Measurements from ENCODE around the gene TBCE. TPM values are rescaled to one million over a fixed set of nuclear protein-coding genes. Genes with fewer than 3 reads are reported as not detected.
A peak's percentile ranks its signal among the peaks of the same experiment; 100 is the strongest.

Gene TBCE
- total and polyA plus RNA-seq, 2 experiments from 2014 or later = 23.3 to 35.3 TPM

DNA sequence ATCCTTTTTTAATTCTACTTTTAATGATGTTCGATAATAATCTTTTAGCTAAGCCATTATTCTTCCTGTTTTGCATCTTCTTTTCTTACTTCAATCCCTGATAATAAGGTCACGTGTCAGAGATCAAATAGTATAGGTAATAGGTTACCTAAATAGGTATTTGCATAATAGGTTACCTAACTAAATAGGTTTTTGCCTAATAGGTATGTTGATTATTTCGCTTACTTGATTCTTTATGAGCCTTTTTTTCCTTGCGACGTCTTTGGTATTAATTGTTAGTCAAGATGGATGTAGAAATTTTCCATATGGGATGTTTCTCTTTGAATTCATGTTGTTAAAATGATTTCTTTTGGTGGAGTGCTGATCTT is 36.3 kb upstream of the TBCE start:
- DNase-seq = no peak
- peaks cover 6% of the 10 kb centered on the region; the same call in 1 of the 2 replicates for H3K36me3 ChIP-seq (ENCODE audit: low read depth)
- H2AFZ ChIP-seq = no peak overlapping the region
- peak overlapping the region; percentile 92 for H3K9ac ChIP-seq
- WGBS, 2 experiments (ENCODE audit: low coverage in 1 of 2, low lambda C conversion rate in 2 of 2, missing lambda C conversion rate in 2 of 2) = 90% methylated on average over 5 of the region's 5 CpGs
- H3F3A ChIP-seq (ENCODE audit: insufficient read depth) = peaks cover 25% of the 10 kb centered on the region
- H3K4me1 ChIP-seq (ENCODE audit: insufficient read depth) = peaks cover 25% of the 10 kb centered on the region
- no peaks in the 10 kb centered on the region for H3K9me3 ChIP-seq (ENCODE audit: low read depth)
- H3K4me3 ChIP-seq = peak overlapping the region; percentile 93
- TF ChIP-seq EZH2 (IDR thresholded peaks at IDR 0.05; ENCODE audit: insufficient read depth, poor library complexity, severe bottlenecking) (no peak), EZH2phosphoT487 (IDR thresholded peaks at IDR 0.05; ENCODE audit: insufficient read depth, low read depth) (no peak)
- 0 out of 2 replicates have a peak, but pooled peaks cover 3% of the 10 kb centered on the region for H4K20me1 ChIP-seq (ENCODE audit: insufficient read depth)
- H3K27me3 ChIP-seq (replicated peaks; ENCODE audit: insufficient read depth) = no peaks in the 10 kb centered on the region
- peak overlapping the region; percentile 95 for H3K4me2 ChIP-seq (ENCODE audit: unreplicated experiment)
- H3K79me2 ChIP-seq (ENCODE audit: insufficient read depth) = peaks cover 85% of the 10 kb centered on the region
- H3K27ac ChIP-seq = peak overlapping the region; percentile 91
- H3K9me2 ChIP-seq (ENCODE audit: insufficient read depth) = no peaks in the 10 kb centered on the region
- in situ Hi-C loops (cut with MboI) = no loop called here

DNA sequence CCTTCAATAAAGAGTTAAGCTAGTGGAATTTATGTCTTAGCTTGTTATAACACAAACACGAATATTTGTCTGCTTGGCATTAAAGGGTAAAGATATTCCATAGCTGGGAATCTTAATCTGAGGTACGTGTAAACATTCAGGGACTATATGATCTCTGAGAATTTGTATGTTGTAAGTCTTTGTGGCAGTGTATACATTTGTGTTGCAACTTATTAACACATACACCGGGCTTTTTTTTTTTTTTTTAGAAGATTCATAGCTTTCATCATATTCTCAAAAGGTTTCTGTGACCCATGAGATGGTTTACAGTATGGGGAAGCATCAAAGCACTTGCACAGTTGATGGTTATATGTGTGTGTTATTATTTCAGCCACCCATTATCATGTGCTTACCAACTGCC is 35.8 kb upstream of the TBCE start:
- Histone ChIP-seq H3K4me2 (ENCODE audit: unreplicated experiment) (peak overlapping the region; percentile 95), H3K27ac (peak overlapping the region; percentile 91), H3K4me3 (peak overlapping the region; percentile 93), H3K9me3 (ENCODE audit: low read depth) (no peaks in the 10 kb centered on the region), H3K9ac (peak overlapping the region; percentile 92), H2AFZ (no peak overlapping the region), H3K27me3 (replicated peaks; ENCODE audit: insufficient read depth) (no peaks in the 10 kb centered on the region), H3K4me1 (ENCODE audit: insufficient read depth) (peaks cover 21% of the 10 kb centered on the region), H3F3A (ENCODE audit: insufficient read depth) (peaks cover 25% of the 10 kb centered on the region), H3K36me3 (ENCODE audit: low read depth) (peaks cover 8% of the 10 kb centered on the region; the same call in 1 of the 2 replicates), H4K20me1 (ENCODE audit: insufficient read depth) (no peaks in the 10 kb centered on the region), H3K9me2 (ENCODE audit: insufficient read depth) (no peaks in the 10 kb centered on the region), H3K79me2 (ENCODE audit: insufficient read depth) (peaks cover 85% of the 10 kb centered on the region)
- DNase-seq = peak; percentile 14
- TF ChIP-seq EZH2 (IDR thresholded peaks at IDR 0.05; ENCODE audit: insufficient read depth, poor library complexity, severe bottlenecking) (no peak), EZH2phosphoT487 (IDR thresholded peaks at IDR 0.05; ENCODE audit: insufficient read depth, low read depth) (no peak)
- WGBS, 2 experiments (ENCODE audit: low coverage in 1 of 2, low lambda C conversion rate in 2 of 2, missing lambda C conversion rate in 2 of 2) = 20 to 24% methylated on average over 3 of the region's 3 CpGs
- in situ Hi-C loops (cut with MboI) = no loop called here

DNA sequence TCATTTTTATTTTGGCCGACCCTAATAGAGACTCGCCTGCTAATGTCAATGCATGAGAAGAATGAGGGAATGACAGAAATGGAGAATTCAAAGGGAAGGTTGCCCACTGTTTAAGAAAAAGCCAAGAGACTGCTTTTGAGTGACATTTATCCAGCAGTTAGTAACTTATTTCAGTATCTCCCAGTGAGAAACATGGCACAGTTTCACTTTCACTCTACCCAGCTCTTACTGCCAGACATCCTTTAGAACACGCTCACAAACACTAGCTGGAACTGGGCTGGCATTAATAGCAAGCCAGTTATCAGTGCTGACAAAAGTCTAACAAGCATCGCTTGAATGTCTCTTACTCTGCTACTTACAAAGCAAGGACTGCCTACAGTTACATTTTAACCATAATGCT is 30.3 kb upstream of the TBCE start:
- peaks cover 22% of the 10 kb centered on the region for H3K36me3 ChIP-seq (ENCODE audit: low read depth)
- H3K9me3 ChIP-seq (ENCODE audit: low read depth) = no peaks in the 10 kb centered on the region
- no peaks in the 10 kb centered on the region for H3F3A ChIP-seq (ENCODE audit: insufficient read depth)
- no peak for DNase-seq
- 98 to 100% methylated on average over 4 of the region's 4 CpGs for WGBS, 2 experiments (ENCODE audit: low coverage in 1 of 2, low lambda C conversion rate in 2 of 2, missing lambda C conversion rate in 2 of 2)
- H3K27me3 ChIP-seq (replicated peaks; ENCODE audit: insufficient read depth) = no peaks in the 10 kb centered on the region
- no peak overlapping the region for H3K27ac ChIP-seq
- no peak overlapping the region for H3K4me2 ChIP-seq (ENCODE audit: unreplicated experiment)
- H3K9ac ChIP-seq = no peak overlapping the region
- H3K9me2 ChIP-seq (ENCODE audit: insufficient read depth) = no peaks in the 10 kb centered on the region
- no peak overlapping the region for H3K4me3 ChIP-seq
- in situ Hi-C loops (cut with MboI) = no loop called here
- peaks cover 66% of the 10 kb centered on the region for H3K79me2 ChIP-seq (ENCODE audit: insufficient read depth)
- TF ChIP-seq EZH2 (IDR thresholded peaks at IDR 0.05; ENCODE audit: insufficient read depth, poor library complexity, severe bottlenecking) (no peak), EZH2phosphoT487 (IDR thresholded peaks at IDR 0.05; ENCODE audit: insufficient read depth, low read depth) (no peak)
- peaks cover 3% of the 10 kb centered on the region for H3K4me1 ChIP-seq (ENCODE audit: insufficient read depth)
- H4K20me1 ChIP-seq (ENCODE audit: insufficient read depth) = no peaks in the 10 kb centered on the region
- no peak overlapping the region for H2AFZ ChIP-seq

DNA sequence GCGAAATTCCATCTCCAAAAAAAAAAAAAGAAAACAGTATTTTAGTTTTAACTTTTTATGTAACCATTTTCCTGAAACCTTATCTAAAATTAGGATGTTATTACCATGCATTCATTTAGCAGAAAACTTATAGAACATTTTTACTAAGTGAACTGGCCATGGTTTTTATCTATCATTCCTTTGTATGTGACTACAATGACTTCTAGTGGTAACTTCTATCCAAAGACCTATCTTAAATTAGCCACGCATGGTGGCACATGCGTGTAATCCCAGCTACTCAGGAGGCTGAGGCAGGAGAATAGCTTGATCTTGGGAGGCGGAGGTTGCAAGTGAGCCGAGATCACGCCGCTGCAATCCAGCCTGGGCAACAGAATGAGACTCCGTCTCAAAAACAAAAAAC is 27.5 kb upstream of the TBCE start:
- no peak for DNase-seq
- no peaks in the 10 kb centered on the region for H3K9me3 ChIP-seq (ENCODE audit: low read depth)
- in situ Hi-C loops (cut with MboI) = no loop called here
- H3F3A ChIP-seq (ENCODE audit: insufficient read depth) = no peaks in the 10 kb centered on the region
- no peaks in the 10 kb centered on the region for H3K27me3 ChIP-seq (replicated peaks; ENCODE audit: insufficient read depth)
- H3K36me3 ChIP-seq (ENCODE audit: low read depth) = peaks cover 32% of the 10 kb centered on the region
- 82 to 84% methylated on average over 8 of the region's 8 CpGs for WGBS, 2 experiments (ENCODE audit: low coverage in 1 of 2, low lambda C conversion rate in 2 of 2, missing lambda C conversion rate in 2 of 2)
- no peak overlapping the region for H3K4me3 ChIP-seq
- no peak overlapping the region for H2AFZ ChIP-seq
- H3K27ac ChIP-seq = no peak overlapping the region
- H3K79me2 ChIP-seq (ENCODE audit: insufficient read depth) = peaks cover 38% of the 10 kb centered on the region
- TF ChIP-seq EZH2phosphoT487 (IDR thresholded peaks at IDR 0.05; ENCODE audit: insufficient read depth, low read depth) (no peak), EZH2 (IDR thresholded peaks at IDR 0.05; ENCODE audit: insufficient read depth, poor library complexity, severe bottlenecking) (no peak)
- no peaks in the 10 kb centered on the region for H4K20me1 ChIP-seq (ENCODE audit: insufficient read depth)
- no peaks in the 10 kb centered on the region for H3K4me1 ChIP-seq (ENCODE audit: insufficient read depth)
- no peaks in the 10 kb centered on the region for H3K9me2 ChIP-seq (ENCODE audit: insufficient read depth)
- H3K4me2 ChIP-seq (ENCODE audit: unreplicated experiment) = no peak overlapping the region
- no peak overlapping the region for H3K9ac ChIP-seq

DNA sequence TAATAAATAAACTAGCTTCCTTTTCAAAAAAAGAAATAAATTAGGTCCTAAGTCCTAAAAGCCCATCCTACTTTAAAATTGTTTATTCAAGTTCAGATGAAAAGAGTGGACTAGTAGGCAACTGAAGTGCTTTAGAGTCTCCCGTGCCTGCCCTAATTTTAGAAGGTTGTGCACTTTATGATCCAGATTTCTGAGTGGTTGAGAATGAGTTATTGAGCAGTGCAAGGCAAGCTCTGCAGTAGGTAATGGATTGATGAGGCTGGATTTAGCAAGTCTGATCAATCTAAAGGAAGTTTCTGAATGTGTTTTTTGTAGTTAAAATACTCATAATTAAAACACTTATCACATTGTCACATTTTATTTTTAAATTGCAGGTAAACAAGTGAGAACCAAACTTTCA is 25.9 kb upstream of the TBCE start:
- no peaks in the 10 kb centered on the region for H3K27me3 ChIP-seq (replicated peaks; ENCODE audit: insufficient read depth)
- TF ChIP-seq EZH2phosphoT487 (IDR thresholded peaks at IDR 0.05; ENCODE audit: insufficient read depth, low read depth) = no peak
- TF ChIP-seq EZH2 (IDR thresholded peaks at IDR 0.05; ENCODE audit: insufficient read depth, poor library complexity, severe bottlenecking) = no peak
- in situ Hi-C loops (cut with MboI) = no loop called here
- no peaks in the 10 kb centered on the region for H3F3A ChIP-seq (ENCODE audit: insufficient read depth)
- WGBS, 2 experiments (ENCODE audit: low coverage in 1 of 2, low lambda C conversion rate in 2 of 2, missing lambda C conversion rate in 2 of 2) = 47 to 50% methylated on average over 1 of the region's 1 CpG
- no peak overlapping the region for H2AFZ ChIP-seq
- DNase-seq = no peak
- H3K36me3 ChIP-seq (ENCODE audit: low read depth) = peaks cover 25% of the 10 kb centered on the region
- H3K79me2 ChIP-seq (ENCODE audit: insufficient read depth) = peaks cover 22% of the 10 kb centered on the region
- H3K4me2 ChIP-seq (ENCODE audit: unreplicated experiment) = no peak overlapping the region
- no peaks in the 10 kb centered on the region for H3K4me1 ChIP-seq (ENCODE audit: insufficient read depth)
- H3K9me2 ChIP-seq (ENCODE audit: insufficient read depth) = no peaks in the 10 kb centered on the region
- no peak overlapping the region for H3K9ac ChIP-seq
- no peaks in the 10 kb centered on the region for H4K20me1 ChIP-seq (ENCODE audit: insufficient read depth)
- no peak overlapping the region for H3K4me3 ChIP-seq
- H3K27ac ChIP-seq = no peak overlapping the region
- H3K9me3 ChIP-seq (ENCODE audit: low read depth) = no peaks in the 10 kb centered on the region
